HepG2 (cell line): Measurements from ENCODE around the gene BIRC5. TPM values are rescaled to one million over a fixed set of nuclear protein-coding genes. Genes with fewer than 3 reads are reported as not detected.

Source experiments
- BCL3 ChIP-seq: sonication (generic); formaldehyde crosslinking; IDR thresholded peaks from 2 replicates; pipeline ENCODE4 v1.5.1; 2020; ENCODE audit warnings: mild to moderate bottlenecking, missing genetic modification reagents, moderate library complexity
- E2F1 ChIP-seq: sonication (generic); formaldehyde crosslinking; IDR thresholded peaks from 2 replicates; pipeline ENCODE4 v1.5.0; 2020; ENCODE audit warnings: missing genetic modification reagents
- ERF ChIP-seq: IDR thresholded peaks from 2 replicates; pipeline ENCODE4 v1.6.1; 2018; ENCODE audit warnings: missing biosample characterization, missing genetic modification reagents
- ISL2 ChIP-seq: sonication (generic); formaldehyde crosslinking; IDR thresholded peaks from 2 replicates; pipeline ENCODE4 v1.5.0; 2020; ENCODE audit warnings: missing genetic modification reagents
- KMT2B ChIP-seq: IDR thresholded peaks from 2 replicates; pipeline ENCODE4 v1.6.1; 2016; ENCODE audit warnings: missing genetic modification reagents, missing compliant biosample characterization
- MEIS1 ChIP-seq: sonication (generic); formaldehyde crosslinking; IDR thresholded peaks from 2 replicates; pipeline ENCODE4 v1.9.0; 2021; ENCODE audit warnings: mild to moderate bottlenecking, missing genetic modification reagents, moderate library complexity, borderline replicate concordance
- MYNN ChIP-seq: sonication (generic); formaldehyde crosslinking; IDR thresholded peaks from 2 replicates; pipeline ENCODE4 v1.4.0; 2020; ENCODE audit warnings: mild to moderate bottlenecking, low read depth, missing genetic modification reagents
- NONO ChIP-seq, 2 experiments: fragments of 450-650 bp in 1 of 2; sonication (generic) in 1 of 2; formaldehyde crosslinking in 1 of 2; IDR thresholded peaks in 1 of 2; conservative IDR thresholded peaks in 1 of 2; 2 replicates each; pipeline versions ENCODE4 v1.6.1 to v1.8.0; 2017 to 2022; ENCODE audit warnings: mild to moderate bottlenecking in 1 of 2, missing genetic modification reagents in 1 of 2, moderate library complexity in 1 of 2
- PHB2 ChIP-seq: fragments of 450-650 bp; IDR thresholded peaks from 2 replicates; pipeline ENCODE4 v1.6.1; 2018; ENCODE audit not compliant: partially characterized antibody
- PLRG1 ChIP-seq: fragments of 450-650 bp; conservative IDR thresholded peaks from 2 replicates; pipeline ENCODE4 v1.6.1; 2016
- RARG ChIP-seq: sonication (generic); formaldehyde crosslinking; IDR thresholded peaks from 2 replicates; pipeline ENCODE4 v1.4.0; 2020; ENCODE audit warnings: low read depth, mild to moderate bottlenecking, missing genetic modification reagents
- RFX1 ChIP-seq: fragments of 450-650 bp; IDR thresholded peaks from 2 replicates; pipeline ENCODE4 v1.6.1; 2017
- RFXAP ChIP-seq: sonication (generic); formaldehyde crosslinking; IDR thresholded peaks from 2 replicates; pipeline ENCODE4 v1.4.0; 2020; ENCODE audit warnings: missing genetic modification reagents, borderline replicate concordance
- SNRNP70 ChIP-seq: fragments of 200-400 bp; formaldehyde crosslinking; IDR thresholded peaks from 2 replicates; pipeline ENCODE4 v1.6.1; 2017; ENCODE audit warnings: mild to moderate bottlenecking, low read depth, low read length, moderate library complexity
- SRSF4 ChIP-seq: fragments of 200-400 bp; formaldehyde crosslinking; IDR thresholded peaks from one replicate; pipeline ENCODE4 v1.6.1; 2018; ENCODE audit warnings: mild to moderate bottlenecking, low read depth, low read length, moderate library complexity; ENCODE audit not compliant: poor library complexity, severe bottlenecking
- TRIM22 ChIP-seq: fragments of 450-650 bp; IDR thresholded peaks from 2 replicates; pipeline ENCODE4 v1.6.1; 2017
- YEATS4 ChIP-seq: sonication (generic); formaldehyde crosslinking; IDR thresholded peaks from 2 replicates; pipeline ENCODE4 v1.4.0; 2020; ENCODE audit warnings: missing genetic modification reagents, borderline replicate concordance
- ZFP37 ChIP-seq: sonication (generic); formaldehyde crosslinking; IDR thresholded peaks from 2 replicates; pipeline ENCODE4 v1.4.0; 2020; ENCODE audit warnings: missing genetic modification reagents, borderline replicate concordance
- ZNF609 ChIP-seq: sonication (generic); formaldehyde crosslinking; IDR thresholded peaks from 2 replicates; pipeline ENCODE4 v1.4.0; 2020; ENCODE audit warnings: mild to moderate bottlenecking, missing genetic modification reagents, borderline replicate concordance
- ZNF781 ChIP-seq: sonication (generic); formaldehyde crosslinking; IDR thresholded peaks from 2 replicates; pipeline ENCODE4 v1.5.1; 2020; ENCODE audit warnings: borderline replicate concordance, mild to moderate bottlenecking, missing genetic modification reagents; ENCODE audit errors: not compliant biosample characterization
- polyA plus RNA-seq, 8 experiments: library from polyadenylated mRNA; depleted of rRNA in 3 of 8; stranded (reverse) in 7 of 8; unstranded in 1 of 8; fragments of >200 nt; fragmentation: Illumina TruSeq in 4 of 8; extraction: Trizol in 4 of 8; gene quantifications; 2 replicates each; pipeline versions ENCODE4 v1.2.1 to v1.2.3, GENCODE V29; 2011 to 2016; ENCODE audit warnings: low read depth in 4 of 8, missing spikeins in 1 of 8, mixed read lengths in 1 of 8; ENCODE audit not compliant: insufficient read depth in 1 of 8
- total RNA-seq, 5 experiments: library from RNA; depleted of rRNA; stranded (reverse); fragments of >200 nt; fragmentation: Illumina TruSeq; extraction: Trizol; gene quantifications; 2 replicates each; pipeline ENCODE4 v1.2.3, GENCODE V29; 2016; ENCODE audit warnings: low read depth in 1 of 5

Gene BIRC5
- total and polyA plus RNA-seq, 2 of the 13 experiments (the other 11 are each of a cell fraction or from before 2014, with no cell fraction given), result 30.3 to 135 TPM

- TF ChIP-seq ZNF609 (CRISPR knock-in tag) (no peak), MEIS1 (peak; percentile 77; the same call in 1 of the 2 replicates), NONO (IDR thresholded peaks at IDR 0.05) (no peak), NONO (CRISPR knock-in tag; conservative IDR thresholded peaks at IDR 0.05) (peak; percentile 93), MYNN (peak; percentile 36; the same call in 1 of the 2 replicates), PLRG1 (no peak), KMT2B (CRISPR knock-in tag) (no peak), ZNF781 (CRISPR knock-in tag) (peak; percentile 46), RFXAP (CRISPR knock-in tag) (peak; percentile 95), TRIM22 (no peak), SNRNP70 (no peak), E2F1 (CRISPR knock-in tag) (peak; percentile 100), BCL3 (peak; percentile 86; the same call in 1 of the 2 replicates), YEATS4 (peak; percentile 86), RFX1 (no peak), ISL2 (peak; percentile 60; the same call in 1 of the 2 replicates), ZFP37 (CRISPR knock-in tag) (peak; percentile 59; the same call in 1 of the 2 replicates), PHB2 (no peak), RARG (0 out of 2 replicates have a peak, but pooled peaks have one; percentile 53), SRSF4 (no peak), ERF (CRISPR knock-in tag) (peak; percentile 98)
Observed at GRCh38 chr17:78186692-78187595, 27.1 kb upstream of the BIRC5 start, which contains the start of the genes AFMID and TK1 (continued).
